HK-2 (cell line): Measurements from ENCODE around the gene GTF2IRD1.
"Not testable (repeated sequence)": the region's sequence is repeated elsewhere in the genome, so short reads cannot be mapped to it uniquely, and the experiment has no call there.

Experiments
- DNase-seq: peaks from one replicate; pipeline ENCODE4 v3.0.0-alpha.2; 2018; ENCODE audit not compliant: unreplicated experiment

The GTF2IRD1 gene

DNA sequence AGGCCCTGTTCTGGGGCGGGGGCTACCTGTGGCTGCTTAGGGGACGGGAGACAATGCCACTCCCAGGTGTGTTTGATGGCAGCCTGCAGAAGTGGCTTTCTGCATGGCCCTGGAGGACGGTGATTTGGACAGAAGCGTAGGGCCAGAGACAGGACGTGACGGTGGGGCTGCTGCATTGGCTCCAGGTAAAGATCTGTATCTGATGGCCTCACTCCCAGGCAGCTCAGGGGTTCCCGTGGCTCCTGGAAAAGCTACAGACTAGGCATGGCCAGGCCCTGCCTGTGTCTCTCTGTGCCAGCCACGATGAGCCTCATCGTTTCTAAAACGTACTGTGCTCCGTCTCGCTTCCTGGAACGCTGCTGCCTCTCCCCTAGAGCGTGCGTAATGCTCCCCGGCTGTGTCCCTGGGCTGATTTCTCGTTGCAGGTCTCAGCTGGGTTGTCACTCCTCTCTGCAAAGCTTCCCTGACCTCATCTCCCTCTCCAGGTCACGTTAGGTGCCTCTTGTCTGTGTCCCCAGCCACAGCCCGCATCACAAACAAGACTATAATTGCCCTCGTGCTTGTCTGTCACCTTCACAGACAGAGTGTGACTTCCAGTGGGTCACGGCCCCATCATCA, 12.6 kb downstream of the GTF2IRD1 start:
- no peak for DNase-seq

DNA sequence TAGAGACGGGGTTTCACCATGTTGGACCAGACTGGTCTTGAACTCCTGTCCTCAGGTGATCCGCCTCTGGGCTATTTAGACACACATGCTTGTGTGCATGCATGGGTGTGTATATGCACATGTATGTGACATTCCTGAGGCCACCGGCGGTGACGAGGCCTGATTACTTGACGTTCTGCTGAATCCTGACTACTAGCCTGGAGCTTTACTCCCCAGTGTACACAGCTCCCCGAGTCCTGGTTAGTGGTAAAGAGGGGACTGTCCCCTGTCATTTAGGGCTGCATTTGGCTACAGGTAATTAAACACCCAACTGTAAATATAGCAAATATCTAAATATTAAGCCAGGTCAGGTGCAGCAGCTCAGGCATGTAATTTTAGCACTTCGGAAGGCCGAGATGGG, 14.2 kb downstream of the GTF2IRD1 start:
- DNase-seq: no peak

DNA sequence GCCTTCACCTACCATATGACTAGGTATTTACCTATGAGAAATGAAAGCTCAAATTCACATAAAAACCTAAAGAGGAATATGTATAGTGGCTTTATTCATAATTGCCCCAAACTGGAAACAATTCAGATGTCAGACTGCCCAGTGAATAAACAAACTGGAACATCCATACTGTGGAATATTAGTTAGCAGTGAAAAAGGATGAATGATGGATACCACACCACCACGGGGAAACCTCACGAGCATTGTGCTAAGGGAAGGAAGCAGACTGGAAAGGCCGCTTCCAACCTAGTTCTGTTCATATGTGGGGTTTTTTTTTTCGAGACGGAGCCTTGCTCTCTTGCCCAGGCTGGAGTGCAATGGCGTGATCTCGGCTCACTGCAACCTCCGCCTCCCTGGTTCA, 16.8 kb downstream of the GTF2IRD1 start:
- no peak for DNase-seq

- no peak for DNase-seq
These were observed 19.4 kb downstream of the GTF2IRD1 start for GRCh38 chr7:74473116-74473515.

DNA sequence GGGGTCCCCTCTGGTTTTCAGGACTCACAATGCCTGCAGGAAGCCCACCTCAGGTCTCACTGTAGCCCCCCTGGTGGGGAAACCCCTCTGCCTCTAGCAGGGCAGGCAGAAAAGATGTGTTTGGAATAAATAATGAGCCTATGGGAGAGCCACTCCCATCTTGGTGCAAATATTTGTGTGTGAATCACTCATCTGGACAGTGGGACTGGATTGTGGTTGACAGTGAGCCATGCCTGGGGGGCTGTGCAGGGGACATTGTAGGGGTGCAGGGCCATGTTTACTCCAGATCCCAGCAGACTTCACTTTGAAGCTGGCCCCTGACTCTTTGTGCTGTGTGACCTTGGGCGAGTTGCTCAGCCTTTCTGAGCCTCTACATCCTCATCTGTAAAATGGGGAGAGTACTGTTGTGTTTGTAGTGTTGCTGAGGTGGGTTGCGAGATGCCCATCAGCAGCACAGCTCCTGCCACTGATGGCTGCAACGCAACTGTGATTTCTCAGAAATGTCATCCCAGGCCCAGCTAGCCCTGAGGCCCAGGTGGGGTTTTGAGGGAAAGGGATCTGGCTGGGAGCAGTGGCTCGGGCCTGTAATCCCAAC, 20.7 kb downstream of the GTF2IRD1 start:
- DNase-seq: no peak

- no peak for DNase-seq
These were observed 21.7 kb downstream of the GTF2IRD1 start for GRCh38 chr7:74475243-74475986.

DNA sequence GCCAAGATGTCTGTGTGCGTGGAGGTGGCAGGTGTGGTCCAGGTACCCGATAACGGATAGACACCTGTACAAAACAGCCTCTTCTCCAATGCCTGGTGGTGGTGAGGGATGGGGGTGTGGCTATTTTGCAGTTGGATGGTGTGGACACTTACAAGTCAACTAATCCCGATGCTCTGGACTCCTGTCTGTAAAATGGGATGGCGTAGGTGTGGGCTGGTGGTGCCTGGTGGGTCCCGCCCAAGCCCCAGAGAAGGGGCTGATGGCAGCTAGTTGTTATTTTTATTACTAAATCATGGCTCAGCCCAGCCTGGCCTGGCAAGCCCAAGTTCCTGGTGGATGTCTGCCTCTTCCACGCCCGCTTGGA, 22.3 kb downstream of the GTF2IRD1 start:
- no peak for DNase-seq

- DNase-seq: peak; percentile 22
These were observed 22.9 kb downstream of the GTF2IRD1 start for GRCh38 chr7:74476626-74477025.

- DNase-seq: no peak
These were observed 25.0 kb downstream of the GTF2IRD1 start for GRCh38 chr7:74478671-74479065.

- peak; percentile 81 for DNase-seq
These were observed 25.5 kb downstream of the GTF2IRD1 start for GRCh38 chr7:74479066-74479781.

DNA sequence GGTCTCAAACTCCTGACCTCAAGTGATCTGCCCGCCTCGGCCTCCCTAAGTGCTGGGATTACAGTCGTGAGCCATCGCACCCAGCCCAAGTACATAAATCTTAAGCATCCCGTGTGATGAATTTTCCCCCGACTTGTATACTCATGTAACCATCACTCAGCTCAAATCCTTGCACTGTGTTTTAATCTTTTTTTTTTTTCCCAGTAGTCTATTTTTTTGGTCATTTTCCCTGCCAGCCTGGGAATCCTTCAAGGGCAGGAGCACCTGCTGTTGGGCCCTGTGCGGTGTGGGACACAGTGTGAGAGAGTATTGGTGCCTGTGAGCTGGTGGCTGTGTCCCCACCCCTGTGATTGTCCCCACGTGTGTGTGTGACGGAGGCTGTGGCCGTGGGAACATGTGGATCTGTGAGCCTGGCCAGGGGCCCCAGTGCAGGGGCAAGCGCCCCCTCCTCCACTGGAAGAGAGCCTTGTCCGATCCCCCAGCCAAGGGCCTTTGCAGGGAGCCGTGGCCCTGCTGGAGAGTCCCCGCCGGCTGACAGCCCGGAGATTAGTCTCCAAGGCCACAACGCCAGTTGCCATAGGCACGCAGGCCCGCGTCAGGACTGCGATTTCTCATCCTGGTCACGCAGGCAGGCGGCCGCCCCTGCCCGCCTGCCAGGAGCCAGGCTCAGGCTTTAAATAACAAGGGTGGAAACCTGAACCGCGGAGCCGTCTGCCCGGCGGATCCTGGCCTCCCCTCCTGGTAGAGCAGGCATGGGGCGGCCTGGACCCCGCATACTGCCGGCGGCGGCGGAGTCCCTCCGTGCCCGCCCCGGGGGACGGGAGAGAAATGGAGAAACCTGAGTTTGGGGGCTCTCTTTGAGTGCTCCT, 26.5 kb downstream of the GTF2IRD1 start:
- DNase-seq: peak; percentile 75

GRCh38 chr7:74480861-74481417, 27.2 kb downstream of the GTF2IRD1 start:
- DNase-seq: peak; percentile 64

DNA sequence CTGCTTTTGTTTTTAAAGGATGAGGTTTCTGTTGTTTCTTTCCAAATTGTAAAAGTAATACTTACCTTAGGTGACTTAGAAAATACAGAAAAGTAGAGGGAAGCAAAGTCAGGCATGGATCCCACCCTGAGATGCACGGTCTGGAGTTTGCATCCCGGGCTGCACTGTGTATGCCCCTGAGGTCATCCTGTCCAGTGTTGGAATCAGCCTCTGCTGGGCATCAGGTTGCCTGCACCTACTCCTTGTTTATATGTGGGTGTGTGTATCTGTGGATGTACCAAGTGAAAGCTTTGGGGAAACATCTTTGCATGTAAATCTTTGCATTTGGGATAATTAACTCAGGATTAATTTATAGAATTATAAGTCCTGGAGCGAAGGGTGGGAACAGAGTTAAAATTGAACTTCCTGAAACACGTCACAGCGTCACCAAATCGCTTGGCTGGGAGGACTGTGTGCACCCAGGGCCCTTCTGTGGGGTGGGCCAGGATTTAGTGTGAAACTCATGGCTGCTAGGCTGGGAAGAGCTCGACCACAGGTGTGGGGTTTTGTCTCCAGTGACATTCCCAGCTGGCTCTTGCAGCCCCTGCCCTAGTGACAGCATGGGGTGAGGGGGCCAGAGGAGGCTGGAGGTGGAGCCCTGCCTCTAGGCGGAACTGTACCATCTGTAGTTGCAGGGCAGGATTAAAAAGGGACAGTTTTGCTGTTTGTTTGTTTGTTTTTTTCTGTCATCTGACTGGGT, 27.9 kb downstream of the GTF2IRD1 start:
- peak; percentile 25 for DNase-seq

DNA sequence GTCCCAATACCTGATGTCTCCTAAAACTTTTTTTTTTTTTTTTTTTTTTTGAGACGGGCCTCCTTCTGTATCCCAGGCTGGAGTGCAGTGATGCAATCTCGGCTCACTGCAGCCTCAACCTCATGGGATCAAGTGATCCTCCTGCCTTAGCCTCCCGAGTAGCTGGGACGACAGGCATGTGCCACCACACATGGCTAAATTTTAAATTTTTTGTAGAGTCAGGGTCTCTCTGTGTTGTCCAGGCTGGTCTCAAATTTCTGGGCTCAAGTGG, 28.4 kb downstream of the GTF2IRD1 start:
- DNase-seq: no peak

DNA sequence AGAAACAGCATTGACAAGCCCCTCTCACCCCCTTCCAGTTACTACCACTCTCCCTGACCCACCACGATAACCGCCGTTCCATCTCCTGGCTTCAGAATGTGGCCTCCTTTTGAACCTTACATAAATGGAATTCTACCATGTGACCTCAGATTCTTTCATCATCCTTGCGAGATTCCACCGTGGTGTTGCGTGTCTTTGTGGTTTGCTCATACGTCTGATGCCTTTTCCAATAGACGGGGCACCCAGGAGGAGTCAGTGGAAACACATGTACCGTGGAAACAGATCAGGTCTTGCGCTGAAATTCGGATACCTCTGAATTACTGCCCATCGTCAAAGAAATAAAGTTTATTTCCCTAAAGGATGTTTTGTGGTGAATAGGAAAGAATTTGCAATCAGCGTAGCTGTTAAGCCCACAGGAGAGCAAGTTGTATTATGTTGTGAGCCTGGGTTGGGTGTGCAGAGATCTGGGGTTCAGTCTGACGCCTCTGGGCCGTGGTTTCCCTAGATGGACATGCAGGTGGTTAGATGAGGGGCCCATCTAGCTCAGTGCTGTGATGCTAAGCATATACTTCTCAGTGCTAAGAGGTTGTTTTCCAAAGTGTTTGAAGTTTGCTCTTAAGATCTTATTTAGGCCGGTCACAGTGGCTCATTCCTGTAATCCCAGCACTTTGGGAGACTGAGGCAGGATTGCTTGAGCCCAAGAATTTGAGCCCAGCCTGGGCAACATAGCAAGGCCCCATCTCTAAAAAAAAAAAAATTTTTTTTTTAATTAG, 29.1 kb downstream of the GTF2IRD1 start:
- DNase-seq: peak; percentile 77

DNA sequence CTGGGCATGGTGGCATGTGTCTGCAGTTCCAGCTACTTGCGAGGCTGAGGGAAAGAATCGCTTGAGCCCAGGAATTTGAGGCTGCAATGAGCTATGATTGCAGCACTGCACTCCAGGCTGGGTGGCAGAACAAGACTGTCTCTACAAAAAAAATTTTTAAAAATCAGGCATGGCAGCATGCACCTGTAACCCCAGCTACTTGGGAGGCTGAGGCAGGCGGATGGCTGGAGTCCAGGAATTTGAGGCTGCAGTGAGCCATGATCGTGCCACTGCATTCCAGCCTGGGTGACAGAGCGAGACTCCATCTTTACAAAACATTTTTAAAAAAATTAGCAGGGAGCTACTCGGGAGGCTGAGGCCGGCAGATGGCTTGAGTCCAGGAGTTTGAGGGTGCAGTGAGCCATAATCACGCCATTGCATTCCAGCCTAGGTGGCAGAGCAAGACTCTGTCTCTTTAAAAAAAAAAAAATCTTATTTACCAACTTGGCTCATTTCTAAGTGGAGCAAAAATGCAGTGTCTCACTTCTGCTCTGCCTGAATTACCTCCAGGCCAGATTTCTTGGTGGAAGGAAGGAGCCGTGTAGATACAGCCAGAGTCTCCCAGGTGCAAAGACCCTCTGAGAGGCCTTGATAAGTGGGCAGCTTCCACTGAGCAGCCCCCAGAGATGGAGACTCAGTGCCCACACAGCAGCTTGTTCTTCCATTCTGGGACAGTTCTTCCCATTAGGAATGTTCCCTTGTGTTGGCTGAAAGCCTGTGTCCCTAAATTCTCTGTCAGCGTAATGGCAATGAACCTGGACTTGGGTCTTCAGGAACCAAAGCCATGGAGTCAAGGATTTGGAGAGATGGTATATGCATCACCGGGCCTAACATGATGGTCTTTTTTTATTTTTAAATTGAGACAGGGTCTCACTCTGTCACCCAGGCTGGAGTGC, 30.0 kb downstream of the GTF2IRD1 start:
- peak; percentile 85 for DNase-seq

- no peak for DNase-seq
These were observed 31.9 kb downstream of the GTF2IRD1 start for GRCh38 chr7:74485611-74486010.

GRCh38 chr7:74488518-74489030, 34.9 kb downstream of the GTF2IRD1 start:
- DNase-seq: not testable (repeated sequence)
